WTC11 (cell line): ENCODE data around the gene CORO1C. TPM values are rescaled to one million over a fixed set of nuclear protein-coding genes. Genes with fewer than 3 reads are reported as not detected.

ENCODE experiments used
- ATAC-seq: fragments of 200-7000 bp; cut with Tn5 transposase; 2 replicates; pipeline ENCODE4 v1.10.0; 2021; ENCODE audit warnings: mild to moderate bottlenecking, moderate library complexity
- CTCF ChIA-PET: fragments of 300-600 bp; sonication (Branson Sonifier 250); formaldehyde crosslinking; loops from one replicate; lab custom pipeline; 2021; ENCODE audit warnings: antibody characterized with exemption; lab: Charles Lee
- POLR2A ChIA-PET: fragments of 350-600 bp; sonication (Branson Sonifier 250); formaldehyde crosslinking; loops from one replicate; lab custom pipeline; 2021; ENCODE audit warnings: antibody characterized with exemption; lab: Charles Lee
- DNase-seq: peaks from one replicate; pipeline ENCODE4 v3.0.0; 2021; ENCODE audit warnings: low spot score
- H3K27ac Mint-ChIP-seq: 2 replicates; pipeline ENCODE4 v1.8.0; 2021; ENCODE audit warnings: mixed read lengths
- H3K27me3 Mint-ChIP-seq: 2 replicates; pipeline ENCODE4 v1.8.0; 2021; ENCODE audit warnings: low read depth, mild to moderate bottlenecking, moderate library complexity, mixed read lengths
- H3K36me3 Mint-ChIP-seq: 2 replicates; pipeline ENCODE4 v1.8.0; 2021; ENCODE audit warnings: mixed read lengths
- H3K4me1 Mint-ChIP-seq: 2 replicates; pipeline ENCODE4 v1.8.0; 2022; ENCODE audit warnings: mixed read lengths
- H3K4me3 Mint-ChIP-seq: 2 replicates; pipeline ENCODE4 v1.8.0; 2021; ENCODE audit warnings: mild to moderate bottlenecking, moderate library complexity, mixed read lengths
- H3K9me3 Mint-ChIP-seq: 2 replicates; pipeline ENCODE4 v1.8.0; 2021; ENCODE audit warnings: mixed read lengths
- ARID4B ChIP-seq: sonication (generic); formaldehyde crosslinking; IDR thresholded peaks from 2 replicates; pipeline ENCODE4 v1.8.0; 2023; ENCODE audit warnings: missing genetic modification reagents, mild to moderate bottlenecking, borderline replicate concordance
- CREM ChIP-seq: sonication (generic); formaldehyde crosslinking; IDR thresholded peaks from 2 replicates; pipeline ENCODE4 v1.8.1; 2022; ENCODE audit warnings: mild to moderate bottlenecking, missing genetic modification reagents, moderate library complexity
- ESRRA ChIP-seq: sonication (generic); formaldehyde crosslinking; IDR thresholded peaks from 2 replicates; pipeline ENCODE4 v1.8.1; 2022; ENCODE audit warnings: mild to moderate bottlenecking, missing genetic modification reagents, borderline replicate concordance
- ETV6 ChIP-seq: sonication (generic); formaldehyde crosslinking; IDR thresholded peaks from 2 replicates; pipeline ENCODE4 v1.8.1; 2022; ENCODE audit warnings: mild to moderate bottlenecking, missing genetic modification reagents
- FOXP1 ChIP-seq: sonication (generic); formaldehyde crosslinking; IDR thresholded peaks from 2 replicates; pipeline ENCODE4 v1.8.0; 2022; ENCODE audit warnings: missing genetic modification reagents, mild to moderate bottlenecking, moderate library complexity, borderline replicate concordance
- FOXP4 ChIP-seq: sonication (generic); formaldehyde crosslinking; IDR thresholded peaks from 2 replicates; pipeline ENCODE4 v1.8.0; 2022; ENCODE audit warnings: mild to moderate bottlenecking, missing genetic modification reagents
- MLX ChIP-seq: sonication (generic); formaldehyde crosslinking; IDR thresholded peaks from 2 replicates; pipeline ENCODE4 v1.8.1; 2023; ENCODE audit warnings: mild to moderate bottlenecking, missing genetic modification reagents, moderate library complexity
- RELA ChIP-seq: sonication (generic); formaldehyde crosslinking; IDR thresholded peaks from 2 replicates; pipeline ENCODE4 v1.8.1; 2022; ENCODE audit warnings: missing genetic modification reagents, mild to moderate bottlenecking, borderline replicate concordance
- SP1 ChIP-seq: sonication (generic); formaldehyde crosslinking; conservative IDR thresholded peaks from 2 replicates; pipeline ENCODE4 v1.8.1; 2022; ENCODE audit warnings: missing genetic modification reagents
- USF1 ChIP-seq: sonication (generic); formaldehyde crosslinking; IDR thresholded peaks from 2 replicates; pipeline ENCODE4 v1.8.0; 2022; ENCODE audit warnings: mild to moderate bottlenecking, missing genetic modification reagents
- USF2 ChIP-seq: sonication (generic); formaldehyde crosslinking; IDR thresholded peaks from 2 replicates; pipeline ENCODE4 v1.8.1; 2023; ENCODE audit warnings: mild to moderate bottlenecking, missing genetic modification reagents, moderate library complexity
- ZNF219 ChIP-seq: sonication (generic); formaldehyde crosslinking; IDR thresholded peaks from 2 replicates; pipeline ENCODE4 v1.8.0; 2023; ENCODE audit warnings: missing genetic modification reagents, mild to moderate bottlenecking, borderline replicate concordance
- ZNF671 ChIP-seq: fragments of 250-450 bp; sonication (Bioruptor Pico); IDR thresholded peaks from 2 replicates; pipeline ENCODE4 v1.8.0; 2021; ENCODE audit warnings: mild to moderate bottlenecking
- ZSCAN18 ChIP-seq: fragments of 250-450 bp; sonication (Bioruptor Pico); IDR thresholded peaks from 2 replicates; pipeline ENCODE4 v2.1.2; 2022; ENCODE audit warnings: mild to moderate bottlenecking, moderate library complexity
- total RNA-seq: library from RNA; stranded (reverse); gene quantifications from 3 replicates; pipeline ENCODE4 v1.2.3, GENCODE V29; 2021

Gene CORO1C
- total RNA-seq, 1 experiment from 2014 or later = 113 TPM

GRCh38 chr12:108714866-108715265 is 16.5 kb downstream of the CORO1C start (continued):
- TF ChIP-seq ARID4B (no peak), ESRRA (no peak), CREM (no peak), USF2 (CRISPR knock-in tag) (no peak), ETV6 (CRISPR knock-in tag) (no peak), MLX (CRISPR knock-in tag) (no peak), ZNF671 (CRISPR knock-in tag) (no peak), ZSCAN18 (CRISPR knock-in tag) (no peak)
- TF ChIP-seq, all 79 proteins: peak for 0

- TF ChIP-seq ZNF219 (CRISPR knock-in tag) = no peak
- TF ChIP-seq USF1 = no peak
- TF ChIP-seq FOXP1 (CRISPR knock-in tag) = no peak
- TF ChIP-seq RELA (CRISPR knock-in tag) = no peak
- TF ChIP-seq FOXP4 (CRISPR knock-in tag) = no peak
- TF ChIP-seq SP1 (CRISPR knock-in tag) = no peak
- no peaks in the 10 kb centered on the region for H3K27me3 Mint-ChIP-seq
- 0 out of 2 replicates have a peak, but pooled peaks cover 2% of the 10 kb centered on the region for H3K36me3 Mint-ChIP-seq
- H3K4me3 Mint-ChIP-seq = no peak overlapping the region
- DNase-seq (no peak), ATAC-seq (no peak)
- ChIA-PET CTCF (interaction anchor here (0.8 to 1.5 kb wide), 3 partner anchors 11 to 48 kb away, joined by 3 to 5 read pairs (median 3); no protein-coding TSS in a partner anchor), POLR2A (no interaction called here)
- no peaks in the 10 kb centered on the region for H3K9me3 Mint-ChIP-seq
- peak overlapping the region; percentile 63; the same call in 1 of the 2 replicates for H3K27ac Mint-ChIP-seq
- peaks cover 52% of the 10 kb centered on the region for H3K4me1 Mint-ChIP-seq
These were observed 17.8 kb downstream of the CORO1C start for GRCh38 chr12:108713471-108713870.
